ENCODE measurements around the gene NUDT22. TPM values are rescaled to one million over a fixed set of nuclear protein-coding genes. Genes with fewer than 3 reads are reported as not detected.

NUDT22 gene
- total RNA-seq, 1 donor from 2014 or later, result 45.0 TPM

GRCh38 chr11:64192434-64192833, 33.6 kb upstream of the NUDT22 start:
- H3K27me3 ChIP-seq (ENCODE audit: low read depth), result no peaks in the 10 kb centered on the region
- no peak for DNase-seq
- peak; percentile 58 to 65 for ATAC-seq
- peaks cover 58% of the 10 kb centered on the region for H3K36me3 ChIP-seq
- no peaks in the 10 kb centered on the region for H3K9me3 ChIP-seq
- peaks cover 20% of the 10 kb centered on the region for H3K4me1 ChIP-seq
- intact Hi-C loops (cut with DNase I), result no loop called here
- no peak overlapping the region for H3K27ac ChIP-seq
- no peak for TF ChIP-seq CTCF (IDR thresholded peaks at IDR 0.05)
- H3K4me3 ChIP-seq, result no peak overlapping the region

DNA sequence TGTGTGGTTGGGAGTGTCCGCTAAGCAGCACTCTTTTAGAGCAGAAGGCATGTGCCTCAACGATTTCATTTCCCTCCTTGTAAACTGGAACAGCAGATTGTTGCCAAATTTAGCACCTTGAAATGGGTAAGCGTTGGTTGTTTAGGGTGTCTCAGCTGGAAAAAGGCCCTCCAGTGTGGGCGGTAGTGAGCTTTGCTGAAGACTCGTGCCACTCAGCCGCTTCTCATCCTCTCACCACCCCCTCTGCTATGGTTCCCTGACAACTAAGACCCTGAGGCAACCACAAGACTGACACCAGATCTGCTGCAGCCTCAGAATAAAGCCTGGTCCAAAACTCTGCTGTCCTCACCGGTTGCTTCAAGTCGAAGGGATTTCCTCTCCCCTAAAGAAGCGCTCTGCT, 29.4 kb upstream of the NUDT22 start:
- no peak for TF ChIP-seq CTCF (IDR thresholded peaks at IDR 0.05)
- Histone ChIP-seq H3K27ac (no peak overlapping the region), H3K4me3 (no peak overlapping the region), H3K27me3 (ENCODE audit: low read depth) (no peaks in the 10 kb centered on the region), H3K4me1 (peaks cover 3% of the 10 kb centered on the region), H3K36me3 (peaks cover 92% of the 10 kb centered on the region), H3K9me3 (no peaks in the 10 kb centered on the region)
- intact Hi-C loops (cut with DNase I), result no loop called here
- DNase-seq, result no peak
- ATAC-seq, result no peak

GRCh38 chr11:64198511-64198910, 27.6 kb upstream of the NUDT22 start:
- Histone ChIP-seq H3K4me3 (no peak overlapping the region), H3K9me3 (no peaks in the 10 kb centered on the region), H3K4me1 (no peaks in the 10 kb centered on the region), H3K36me3 (peaks cover 99% of the 10 kb centered on the region), H3K27ac (no peak overlapping the region), H3K27me3 (ENCODE audit: low read depth) (no peaks in the 10 kb centered on the region)
- TF ChIP-seq CTCF (IDR thresholded peaks at IDR 0.05), result no peak
- no peak for ATAC-seq
- intact Hi-C loops (cut with DNase I), result no loop called here
- no peak for DNase-seq

- Histone ChIP-seq H3K9me3 (no peaks in the 10 kb centered on the region), H3K4me3 (no peak overlapping the region), H3K27me3 (ENCODE audit: low read depth) (no peaks in the 10 kb centered on the region), H3K36me3 (peaks cover 86% of the 10 kb centered on the region), H3K4me1 (peaks cover 25% of the 10 kb centered on the region), H3K27ac (no peak overlapping the region)
- DNase-seq (no peak), ATAC-seq (no peak)
- intact Hi-C loops (cut with DNase I), result no loop called here
- TF ChIP-seq CTCF (IDR thresholded peaks at IDR 0.05), result no peak
Measured at GRCh38 chr11:64201543-64201942, 24.5 kb upstream of the NUDT22 start.

DNA sequence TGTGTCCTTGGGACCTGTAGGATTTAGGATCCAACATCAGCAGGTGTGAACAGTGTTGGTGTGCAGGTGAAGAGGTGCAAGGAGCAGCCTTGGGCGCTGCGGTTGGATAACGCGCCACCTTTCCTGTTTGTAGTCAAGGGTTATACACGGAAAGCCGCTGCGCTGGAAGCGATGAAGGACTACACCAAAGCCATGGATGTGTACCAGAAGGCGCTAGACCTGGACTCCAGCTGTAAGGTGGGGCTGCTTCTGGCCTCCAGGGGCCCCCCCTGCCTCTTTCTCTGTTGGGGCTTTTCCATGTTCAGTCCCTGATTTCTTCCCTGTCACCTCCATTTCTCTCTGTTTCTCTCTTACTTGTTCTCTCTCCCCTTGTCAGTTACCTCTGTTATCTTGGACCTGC, 23.1 kb upstream of the NUDT22 start:
- no peak for DNase-seq
- H3K27ac ChIP-seq, result no peak overlapping the region
- H3K4me3 ChIP-seq, result no peak overlapping the region
- peaks cover 39% of the 10 kb centered on the region for H3K4me1 ChIP-seq
- H3K9me3 ChIP-seq, result no peaks in the 10 kb centered on the region
- intact Hi-C loops (cut with DNase I), result no loop called here
- ATAC-seq, result no peak
- TF ChIP-seq CTCF (IDR thresholded peaks at IDR 0.05), result no peak
- no peaks in the 10 kb centered on the region for H3K27me3 ChIP-seq (ENCODE audit: low read depth)
- peaks cover 71% of the 10 kb centered on the region for H3K36me3 ChIP-seq
